GM15510 (cell line): ENCODE results near the gene TCF3.

Experiments used
- POLR2A ChIP-seq: IDR thresholded peaks from 3 replicates; pipeline ENCODE4 v1.6.1; 2011; ENCODE audit warnings: borderline replicate concordance; ENCODE audit not compliant: insufficient read length; ENCODE audit errors: extremely low read depth

The TCF3 gene

DNA sequence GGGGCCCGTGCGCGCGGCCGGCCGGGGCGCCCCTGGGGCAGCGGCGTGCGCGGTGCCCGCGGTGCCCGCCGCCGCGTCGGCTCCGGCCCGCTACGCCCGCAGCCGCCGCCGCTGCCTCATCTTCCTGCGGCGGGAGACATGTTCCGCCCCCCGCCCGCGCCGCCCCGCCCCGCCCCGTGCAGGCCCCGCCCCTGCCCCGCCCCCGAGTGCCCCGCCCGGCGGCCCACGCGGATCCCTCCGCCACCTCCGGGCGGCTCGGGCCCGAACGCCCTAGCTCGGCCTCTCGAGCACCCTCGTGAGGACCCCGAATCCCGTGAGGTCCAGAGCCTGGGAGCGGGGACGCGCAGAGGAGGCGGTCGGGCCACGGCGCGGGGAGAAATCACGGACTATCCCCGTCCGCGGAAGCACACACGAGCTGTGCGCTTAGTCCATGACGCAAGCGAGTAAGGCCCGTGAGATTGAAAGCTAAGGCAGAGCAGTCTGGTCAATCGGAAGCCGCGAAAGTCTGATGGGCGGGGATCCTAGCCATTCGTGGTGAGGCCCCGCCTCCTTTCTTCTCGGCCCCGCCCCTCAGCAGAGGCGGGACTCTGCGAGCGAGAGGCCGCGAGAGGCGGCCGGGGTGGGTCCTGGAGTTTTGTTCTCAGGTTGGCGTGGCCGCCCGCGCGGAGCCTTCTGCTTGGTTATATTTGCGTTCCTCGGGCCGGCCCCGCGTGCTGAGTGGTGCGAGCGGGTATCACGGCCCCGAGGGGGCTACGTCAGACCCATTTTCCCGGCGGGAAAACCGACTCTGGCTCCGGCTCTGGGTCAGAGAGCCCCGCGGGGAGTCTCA lies at the start of gene TCF3:
TSS of gene TCF3 (minus strand) at position 145 of the 829 bp plus-strand sequence. CDS start 2,367 bp downstream, outside the sequence.
- peak; percentile 73 for TF ChIP-seq POLR2A

GRCh38 chr19:1700733-1701663 lies 48.6 kb upstream of the TCF3 start:
- no peak for TF ChIP-seq POLR2A

GRCh38 chr19:1699998-1700732 lies 47.8 kb upstream of the TCF3 start:
- no peak for TF ChIP-seq POLR2A

- TF ChIP-seq POLR2A, result no peak
These were observed 47.0 kb upstream of the TCF3 start for GRCh38 chr19:1699386-1699785.

DNA sequence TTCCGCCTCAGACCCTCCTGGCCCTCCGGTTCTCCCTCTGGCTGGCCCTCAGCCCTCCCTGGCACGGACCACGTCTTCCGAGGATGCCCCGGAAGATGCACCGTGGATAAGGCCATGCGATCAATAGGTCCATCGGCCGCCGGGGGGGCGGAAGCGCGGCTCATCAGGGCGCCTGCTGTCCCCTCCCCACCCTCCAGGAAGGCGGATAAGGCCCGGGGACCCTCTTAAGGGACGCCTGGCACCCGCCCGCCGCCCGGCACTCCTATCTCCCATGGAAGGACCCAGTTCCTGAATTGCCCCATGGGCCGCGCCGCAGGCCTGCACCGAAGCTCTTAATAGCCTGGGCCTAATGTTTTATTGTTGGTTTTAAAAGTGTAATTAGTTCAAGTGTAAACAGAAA lies 46.2 kb upstream of the TCF3 start:
- TF ChIP-seq POLR2A, result no peak

- no peak for TF ChIP-seq POLR2A
These were observed 39.3 kb upstream of the TCF3 start for GRCh38 chr19:1691589-1692290.

GRCh38 chr19:1690699-1691307 lies 38.4 kb upstream of the TCF3 start:
- TF ChIP-seq POLR2A, result no peak

DNA sequence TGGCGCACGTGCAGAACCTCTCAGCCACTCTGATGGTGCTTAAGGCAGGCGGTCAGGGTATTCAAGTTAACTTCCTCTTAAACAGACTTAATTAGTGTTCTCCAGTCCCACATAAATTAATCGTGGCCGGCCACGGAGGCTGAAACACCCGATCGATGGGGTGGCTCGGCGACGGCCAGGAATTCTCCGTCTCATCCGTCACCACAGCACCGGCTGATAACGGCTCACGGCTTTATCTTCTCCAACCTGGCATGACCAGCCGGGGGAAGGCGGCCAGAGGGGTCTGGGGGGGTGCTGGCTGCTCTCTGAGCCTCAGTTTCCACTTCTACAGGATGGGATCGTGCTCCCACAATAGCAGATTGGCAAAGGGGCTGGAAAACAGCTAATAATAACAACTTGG lies 32.6 kb upstream of the TCF3 start:
- TF ChIP-seq POLR2A, result no peak

GRCh38 chr19:1684573-1684912 lies 32.1 kb upstream of the TCF3 start:
- no peak for TF ChIP-seq POLR2A

DNA sequence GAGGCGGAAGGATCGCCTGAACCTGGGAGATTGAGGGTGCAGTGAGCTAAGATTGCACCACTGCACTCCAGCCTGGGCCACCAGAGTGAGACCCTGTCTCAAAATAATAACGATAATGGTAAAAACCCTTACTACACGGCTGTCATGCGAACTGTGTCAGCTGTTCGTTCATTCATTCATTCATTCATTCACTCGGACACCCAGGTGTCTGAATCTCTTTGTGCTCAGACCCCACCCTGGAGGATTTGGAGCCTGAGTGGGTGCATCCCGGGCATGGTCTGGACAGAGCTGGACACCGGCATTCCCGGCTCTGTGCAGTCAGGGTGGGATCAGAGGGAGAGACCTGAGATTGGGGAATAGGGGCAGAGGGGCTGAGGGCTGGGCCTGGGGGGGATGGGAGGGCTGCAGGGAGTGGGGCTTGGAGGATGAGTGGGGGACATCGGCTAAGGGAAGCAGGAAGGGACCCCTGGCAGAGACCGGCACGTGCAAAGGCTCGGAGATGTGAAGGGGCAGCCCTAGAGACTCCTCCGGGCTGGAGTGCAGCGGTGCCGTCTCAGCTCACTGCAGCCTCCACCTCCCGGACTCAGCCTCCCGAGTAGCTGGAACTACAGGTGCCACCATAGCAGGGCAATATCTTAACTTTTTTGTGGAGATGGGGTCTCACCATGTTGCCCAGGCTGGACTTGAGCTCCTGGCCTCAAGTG lies 31.6 kb upstream of the TCF3 start:
- no peak for TF ChIP-seq POLR2A

GRCh38 chr19:1680976-1681375 lies 28.6 kb upstream of the TCF3 start:
- TF ChIP-seq POLR2A, result no peak

DNA sequence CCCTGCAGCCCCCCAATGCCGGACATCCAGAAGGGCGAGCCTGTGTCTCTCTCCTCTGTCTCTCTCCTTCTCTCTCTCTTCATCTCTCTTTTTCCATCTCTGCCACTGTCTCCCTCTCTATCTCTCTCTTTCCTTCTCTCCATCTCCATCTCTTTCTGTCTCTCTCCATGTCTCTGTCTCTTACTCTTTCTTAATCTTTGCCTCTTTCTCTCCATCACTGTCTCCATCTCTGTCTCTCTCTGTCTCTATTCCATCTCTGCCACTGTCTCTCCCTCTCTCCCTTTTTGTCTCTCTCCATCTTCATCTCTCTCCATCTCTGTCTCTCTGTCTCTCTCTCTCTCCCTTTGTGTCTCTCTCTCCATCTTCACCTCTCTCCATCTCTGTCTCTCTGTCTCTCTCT lies 25.7 kb upstream of the TCF3 start:
- TF ChIP-seq POLR2A, result no peak
